ENCODE data around the gene TAOK3.
"Not testable (repeated sequence)": the region's sequence is repeated elsewhere in the genome, so short reads cannot be mapped to it uniquely, and the experiment has no call there.

Gene TAOK3

DNA sequence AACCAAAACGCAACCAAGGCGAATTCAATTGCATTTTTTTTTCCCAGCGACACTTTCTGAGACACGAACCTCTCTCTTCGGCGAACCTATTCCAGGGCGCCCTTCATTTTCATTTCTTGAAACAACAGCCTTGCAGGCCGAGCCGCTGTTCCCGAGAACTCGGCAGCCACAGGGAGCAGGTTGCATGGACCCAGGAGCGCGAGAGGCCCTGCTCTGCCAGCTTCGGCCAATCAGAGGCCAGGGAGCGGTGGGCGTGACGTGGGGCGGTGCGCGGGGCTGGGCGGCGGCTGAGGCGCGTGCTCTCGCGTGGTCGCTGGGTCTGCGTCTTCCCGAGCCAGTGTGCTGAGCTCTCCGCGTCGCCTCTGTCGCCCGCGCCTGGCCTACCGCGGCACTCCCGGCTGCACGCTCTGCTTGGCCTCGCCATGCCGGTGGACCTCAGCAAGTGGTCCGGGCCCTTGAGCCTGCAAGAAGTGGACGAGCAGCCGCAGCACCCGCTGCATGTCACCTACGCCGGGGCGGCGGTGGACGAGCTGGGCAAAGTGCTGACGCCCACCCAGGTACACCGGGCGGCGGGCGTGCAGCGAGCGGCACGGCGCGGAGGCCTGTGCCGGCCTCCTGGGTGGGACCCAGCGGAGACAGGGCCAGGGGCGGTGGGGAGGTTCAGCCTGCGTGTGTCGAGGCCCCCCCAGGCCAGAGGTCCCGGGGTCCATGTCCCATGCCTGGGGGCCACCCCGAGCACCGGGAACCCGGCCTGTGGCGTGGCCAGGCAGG, 236.7 kb downstream of the TAOK3 start, which contains the start of gene PEBP1:
TSS of gene PEBP1 (plus strand) at position 337 of the 771 bp plus-strand sequence. CDS start at position 423, 86 bp downstream.
- peak; percentile 50 for DNase-seq (ENCODE audit: low read depth)

DNA sequence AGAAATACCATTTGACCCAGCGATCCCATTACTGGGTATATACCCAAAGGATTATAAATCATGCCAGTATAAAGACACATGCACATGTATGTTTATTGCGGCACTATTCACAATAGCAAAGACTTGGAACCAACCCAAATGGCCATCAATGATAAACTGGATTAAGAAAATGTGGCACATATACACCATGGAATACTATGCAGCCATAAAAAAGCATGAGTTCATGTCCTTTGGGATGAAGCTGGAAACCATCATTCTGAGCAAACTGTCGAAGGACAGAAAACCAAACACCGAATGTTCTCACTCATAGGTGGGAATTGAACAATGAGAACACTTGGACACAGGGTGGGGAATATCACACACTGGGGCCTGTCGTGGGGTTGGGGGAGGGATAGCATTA, 243.3 kb downstream of the TAOK3 start:
- DNase-seq (ENCODE audit: low read depth), result not testable (repeated sequence)

DNA sequence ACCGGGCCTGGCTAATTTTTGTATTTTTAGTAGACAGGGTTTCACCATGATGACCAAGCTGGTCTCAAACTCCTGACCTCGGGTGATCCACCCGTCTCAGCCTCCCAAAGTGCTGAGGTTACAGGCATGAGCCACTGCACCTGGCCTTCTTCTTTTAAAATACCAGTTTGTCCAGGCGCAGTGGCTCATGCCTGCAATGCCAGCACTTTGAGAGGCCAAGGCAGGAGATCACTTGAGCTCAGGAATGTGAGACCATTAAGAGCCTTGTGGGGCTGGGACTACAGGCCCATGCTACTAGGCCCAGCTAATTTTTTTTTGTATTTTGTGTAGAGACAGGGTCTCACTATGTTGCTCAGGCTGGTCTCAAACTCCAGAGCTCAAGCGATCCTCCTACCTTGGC, 244.8 kb downstream of the TAOK3 start:
- DNase-seq (ENCODE audit: low read depth), result no peak

DNA sequence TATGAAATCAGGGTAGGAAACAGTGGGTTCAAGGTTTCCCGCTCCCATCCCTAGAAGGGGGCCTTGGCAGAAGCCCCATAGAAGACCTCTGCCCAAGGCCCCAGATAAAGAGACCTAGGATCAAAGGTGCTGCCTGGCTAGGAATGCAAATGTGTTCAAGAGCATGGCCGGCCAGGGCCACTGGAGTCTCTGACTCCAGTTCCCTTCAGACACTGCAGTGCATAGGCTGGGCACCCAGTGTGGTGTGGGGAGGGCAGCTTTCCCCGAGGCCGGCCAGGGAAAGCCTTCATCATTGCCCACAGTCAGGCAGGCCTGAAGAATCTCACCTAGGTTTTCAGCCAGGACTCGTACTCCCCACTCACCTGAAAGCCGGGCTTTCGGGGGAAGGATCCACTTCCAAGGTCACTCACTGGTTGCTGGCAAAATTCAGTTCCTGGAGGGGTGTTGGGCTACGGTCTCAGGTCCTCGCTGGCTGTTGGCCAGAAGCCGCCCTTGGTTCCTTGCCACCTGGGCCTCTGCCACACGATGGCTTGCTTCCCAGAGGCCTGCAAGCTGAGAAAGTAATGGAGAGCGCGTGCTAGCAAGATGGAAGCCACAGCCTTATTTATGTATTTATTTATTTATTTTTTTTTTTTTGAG, 246.5 kb downstream of the TAOK3 start:
- DNase-seq (ENCODE audit: low read depth), result no peak

DNA sequence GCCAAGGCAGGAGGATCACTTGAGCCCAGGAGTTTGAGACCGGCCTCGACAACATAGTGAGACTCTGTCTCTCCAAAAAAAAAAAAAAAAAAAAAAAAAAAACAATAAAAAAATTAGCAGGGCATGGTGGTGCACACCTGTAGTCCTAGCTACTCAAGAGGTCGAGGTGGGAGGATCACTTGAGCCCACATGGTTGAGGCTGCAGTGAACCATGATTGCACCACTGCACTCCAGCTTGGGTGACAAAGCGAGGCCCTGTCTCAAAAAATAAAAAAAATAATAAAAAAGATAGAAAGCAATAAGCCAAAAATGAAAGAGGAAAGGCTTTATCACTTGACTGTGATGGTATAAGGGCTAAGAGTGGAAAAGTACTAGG, 247.0 kb downstream of the TAOK3 start:
- no peak for DNase-seq (ENCODE audit: low read depth)

DNA sequence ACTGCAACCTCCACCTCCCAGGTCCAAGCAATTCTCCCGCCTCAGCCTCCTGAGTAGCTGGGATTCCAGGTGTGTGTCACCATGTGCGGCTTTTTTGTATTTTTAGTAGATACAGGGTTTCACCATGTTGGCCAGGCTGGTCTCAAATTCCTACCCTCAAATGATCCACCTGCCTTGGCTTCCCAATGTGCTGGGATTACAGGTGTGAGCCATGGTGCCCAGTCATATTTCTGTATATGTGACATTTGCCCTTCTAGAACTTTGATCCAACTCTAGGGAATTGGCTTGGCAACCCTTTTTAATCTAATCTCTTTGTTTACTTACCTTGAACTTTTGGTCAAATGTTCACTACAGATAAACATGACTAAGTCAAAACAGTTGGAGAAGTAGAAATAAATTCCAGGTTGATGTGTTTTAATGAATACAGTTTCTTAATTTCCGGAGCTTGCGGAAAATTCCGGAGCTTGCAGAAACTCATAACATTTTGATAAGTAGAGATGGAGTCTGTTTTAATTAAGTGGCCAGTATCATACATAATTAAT, 248.3 kb downstream of the TAOK3 start:
- no peak for DNase-seq (ENCODE audit: low read depth)

DNA sequence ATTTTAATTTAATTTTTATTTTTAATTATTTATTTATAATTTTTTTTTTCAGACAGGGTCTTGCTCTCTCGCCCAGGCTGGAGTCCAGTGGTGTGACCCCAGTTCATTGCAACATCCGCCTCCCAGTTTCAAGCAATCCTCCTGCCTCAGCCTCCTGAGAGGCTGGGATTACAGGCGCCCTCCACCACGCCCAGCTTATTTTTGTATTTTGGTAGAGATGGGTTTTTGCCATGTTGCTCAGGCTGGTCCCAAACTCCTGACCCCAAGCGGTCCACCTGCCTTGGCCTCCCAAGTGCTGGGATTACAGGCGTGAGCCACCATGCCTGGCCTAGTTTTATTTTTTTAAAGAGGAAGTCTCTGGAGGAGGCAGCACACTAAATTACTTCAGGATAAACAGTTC, 250.4 kb downstream of the TAOK3 start:
- no peak for DNase-seq (ENCODE audit: low read depth)

DNA sequence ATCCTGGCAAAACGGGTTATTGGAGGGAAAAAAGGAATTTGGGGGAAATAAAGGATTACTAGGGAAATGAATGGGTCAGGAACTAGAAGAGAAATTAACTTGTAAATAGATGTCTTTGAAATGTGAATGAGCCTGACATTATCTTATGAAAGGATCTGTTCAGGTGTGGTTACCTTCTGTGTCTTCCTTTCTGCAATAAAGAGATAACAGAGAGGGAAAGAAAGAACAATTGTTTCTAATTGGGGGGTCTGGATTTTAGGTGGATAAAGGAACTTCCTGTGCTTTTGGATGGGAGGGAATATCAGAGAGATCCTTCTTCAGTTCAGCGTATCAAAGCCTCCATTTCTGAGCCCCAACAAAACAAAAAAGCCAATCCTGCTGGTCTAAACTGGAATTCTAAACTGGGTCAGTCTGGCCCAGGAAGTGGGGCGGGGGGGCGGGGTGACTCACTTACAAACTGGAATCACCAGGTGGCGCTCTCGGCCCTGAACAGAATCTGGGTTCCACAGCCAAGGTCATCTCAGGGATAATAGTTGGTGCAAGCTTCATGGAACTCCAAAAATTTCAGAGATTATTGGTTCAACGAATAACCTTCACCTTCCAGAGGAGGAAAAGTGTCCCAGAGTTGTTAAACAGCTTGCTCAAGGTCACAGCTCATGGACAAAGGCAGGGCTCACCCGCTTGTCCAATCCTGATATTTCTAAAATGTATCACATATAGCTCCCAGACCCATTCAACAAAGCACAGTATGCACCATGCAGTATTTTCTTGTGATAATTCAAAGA, 251.9 kb downstream of the TAOK3 start:
- no peak for DNase-seq (ENCODE audit: low read depth)

DNA sequence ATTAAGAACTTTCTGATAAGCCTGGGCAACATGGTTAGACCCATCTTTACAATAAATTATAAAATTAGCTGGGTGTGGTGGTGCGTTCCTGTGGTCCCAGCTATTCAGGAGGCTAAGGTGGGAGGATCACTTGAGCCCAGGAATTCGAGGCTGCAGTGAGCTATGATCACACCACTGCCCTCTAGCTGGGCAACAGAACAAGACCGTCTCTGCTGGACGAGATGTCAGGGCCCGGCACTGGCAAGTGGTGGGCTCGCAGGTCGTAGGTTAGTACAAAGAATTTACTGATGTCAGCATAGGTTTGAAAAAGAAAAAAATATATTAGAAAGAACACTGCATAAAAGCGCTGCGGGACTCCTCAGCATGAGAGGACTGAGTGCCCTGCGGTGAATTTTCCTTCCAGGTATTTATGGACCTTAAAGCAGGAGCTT, 253.2 kb downstream of the TAOK3 start:
- DNase-seq (ENCODE audit: low read depth), result no peak

DNA sequence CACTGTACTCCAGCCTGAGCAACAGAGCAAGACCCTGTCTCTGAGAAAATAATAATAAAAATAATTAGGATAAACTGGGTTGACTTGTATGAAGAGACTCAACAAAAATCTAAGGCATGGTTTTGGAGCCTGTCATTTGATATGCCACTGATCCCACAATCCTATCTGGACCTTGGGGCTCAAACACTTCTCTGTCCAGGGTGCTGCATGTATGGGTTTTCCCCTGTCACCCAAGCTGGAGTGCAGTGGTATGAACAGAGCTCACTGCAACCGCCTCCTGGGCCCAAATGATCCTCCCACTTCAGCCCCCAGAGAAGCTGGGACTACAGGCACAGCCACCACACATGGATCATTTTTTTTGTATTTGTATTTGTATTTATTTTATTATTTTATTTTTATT, 263.6 kb downstream of the TAOK3 start:
- DNase-seq (ENCODE audit: low read depth), result no peak

DNA sequence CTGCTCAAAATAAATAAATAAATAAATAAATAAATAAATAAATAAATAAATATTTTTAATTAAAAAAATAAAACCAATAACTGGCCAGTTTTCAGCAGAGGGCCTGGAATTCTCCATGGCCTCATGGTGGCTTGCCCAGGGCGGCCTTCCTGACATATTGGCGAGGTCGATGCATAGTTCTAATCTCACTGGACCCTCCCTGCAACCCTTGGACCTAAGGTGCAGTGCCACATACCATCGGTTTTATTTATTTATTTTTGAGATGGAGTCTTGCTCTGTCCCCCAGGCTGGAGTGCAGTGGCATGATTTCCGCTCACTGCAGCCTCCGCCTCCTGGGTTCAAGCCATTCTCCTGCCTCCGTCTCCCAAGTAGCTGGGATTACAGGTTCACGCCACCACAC, 265.0 kb downstream of the TAOK3 start:
- no peak for DNase-seq (ENCODE audit: low read depth)

DNA sequence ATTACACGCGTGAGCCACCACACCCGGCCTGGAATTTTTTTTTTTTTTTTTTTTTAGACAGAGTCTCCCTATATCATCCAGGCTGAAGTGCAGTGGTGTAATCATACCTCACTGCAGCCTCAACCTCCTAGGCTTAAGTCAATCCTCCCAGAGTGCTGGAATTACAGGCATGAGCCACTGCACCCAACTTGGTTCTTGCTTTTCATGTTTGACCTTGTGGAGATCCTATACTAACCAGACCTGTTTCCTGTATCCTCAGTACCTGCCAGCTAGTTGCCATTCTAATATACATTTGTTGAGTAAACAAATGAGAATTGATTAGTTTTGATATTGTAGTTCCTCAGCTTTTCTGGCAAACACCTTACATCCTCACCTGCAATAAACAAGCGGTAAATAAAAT, 265.7 kb downstream of the TAOK3 start:
- no peak for DNase-seq (ENCODE audit: low read depth)

DNA sequence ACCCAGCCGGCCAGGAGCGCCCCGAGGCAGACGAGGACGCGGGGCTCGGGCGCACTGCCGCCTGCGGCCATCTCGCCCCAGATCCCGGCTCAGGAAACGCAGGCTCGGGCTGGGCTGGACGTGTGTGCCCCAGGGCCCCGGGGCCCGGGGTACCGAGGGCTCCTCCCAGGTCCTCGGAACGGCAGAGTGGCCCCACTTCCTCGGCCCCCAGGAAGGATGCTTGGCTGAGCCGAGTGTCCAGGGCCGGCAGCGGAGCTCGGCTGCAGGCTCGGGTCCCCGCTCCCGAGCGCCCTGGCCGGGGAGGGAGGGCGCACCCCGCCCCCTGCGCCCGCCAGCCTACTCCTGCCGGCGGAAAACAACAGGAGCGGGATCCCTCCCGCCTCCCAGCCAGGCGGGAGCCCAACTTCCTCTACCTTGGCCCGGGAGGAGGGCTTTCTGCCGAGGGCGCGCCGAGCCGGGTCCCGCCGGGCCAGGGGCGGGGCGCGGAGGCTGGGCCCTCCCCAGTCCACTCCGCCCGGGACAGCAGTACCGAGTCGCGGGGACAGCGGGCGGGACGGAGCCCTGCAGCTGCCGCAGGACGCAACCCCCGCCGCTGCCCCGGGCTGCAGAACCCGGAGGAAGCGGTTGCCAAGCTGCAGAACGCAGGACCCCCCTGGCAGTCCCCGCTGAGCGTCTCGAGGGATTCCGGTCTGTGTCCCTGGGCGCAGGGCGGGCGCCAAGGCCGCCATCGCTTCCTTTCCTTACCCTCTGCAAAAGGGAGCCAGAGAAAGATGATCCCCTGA, 268.9 kb downstream of the TAOK3 start, which contains the start of gene VSIG10:
TSS of gene VSIG10 (minus strand) at position 411 of the 782 bp plus-strand sequence. CDS start at position 71, 340 bp downstream.
- no peak for DNase-seq (ENCODE audit: low read depth)

DNA sequence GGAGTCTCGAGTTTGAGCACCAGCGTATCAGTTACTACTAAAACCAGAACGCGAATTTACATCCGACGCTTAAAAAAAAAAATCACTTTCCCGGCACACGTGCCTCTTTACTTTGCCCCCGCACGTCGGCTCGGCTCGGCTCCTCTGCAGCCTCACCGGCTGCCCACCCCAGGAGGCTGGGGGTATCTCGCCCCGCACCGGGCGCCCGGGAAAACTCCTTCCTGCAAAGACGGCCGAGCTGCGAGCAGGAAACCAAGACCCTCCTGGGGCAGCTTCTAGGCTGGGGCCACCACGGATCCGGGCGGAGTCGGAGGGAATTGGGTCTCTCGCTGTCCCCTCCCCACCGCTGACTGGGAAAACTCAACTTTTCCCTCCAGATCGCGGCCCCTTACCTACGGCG, 269.5 kb downstream of the TAOK3 start:
- no peak for DNase-seq (ENCODE audit: low read depth)

DNA sequence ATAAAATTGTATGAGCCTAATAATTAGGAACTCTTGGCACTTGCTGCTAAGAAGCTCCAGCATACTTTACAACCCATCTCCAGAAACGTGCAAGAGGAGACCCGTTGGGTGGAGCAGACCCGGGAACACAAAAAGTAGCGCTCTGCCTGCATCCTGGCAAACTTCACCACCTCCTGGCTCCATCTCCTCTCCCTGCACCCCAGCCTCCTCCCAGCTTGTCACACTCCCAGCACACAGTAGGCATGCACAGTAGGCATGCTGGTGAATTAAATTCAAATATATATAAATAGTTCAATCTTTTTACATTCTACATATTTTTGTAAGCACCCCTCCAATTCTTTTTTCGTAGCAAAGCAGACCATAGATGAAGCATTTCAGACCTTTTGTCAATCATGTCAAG, 270.1 kb downstream of the TAOK3 start:
- no peak for DNase-seq (ENCODE audit: low read depth)

DNA sequence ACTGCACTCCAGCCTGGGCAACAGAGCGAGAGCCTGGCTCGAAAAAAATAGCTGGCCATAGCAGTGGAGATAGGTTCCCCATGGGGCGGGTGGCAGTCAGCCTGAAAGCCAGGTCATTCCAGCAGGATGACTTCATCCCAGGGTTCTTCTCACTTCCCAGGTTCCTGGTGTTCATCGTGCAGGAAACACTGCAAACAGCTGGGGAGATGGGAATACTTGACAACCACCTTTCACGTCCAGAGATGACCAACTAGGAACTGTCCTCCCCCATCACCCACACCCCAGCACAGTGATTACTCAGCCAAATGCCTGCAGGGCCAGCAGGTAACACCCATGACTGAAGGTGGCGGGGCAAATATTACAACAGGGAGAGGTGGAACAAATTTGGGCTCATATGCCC, 270.6 kb downstream of the TAOK3 start:
- no peak for DNase-seq (ENCODE audit: low read depth)

DNA sequence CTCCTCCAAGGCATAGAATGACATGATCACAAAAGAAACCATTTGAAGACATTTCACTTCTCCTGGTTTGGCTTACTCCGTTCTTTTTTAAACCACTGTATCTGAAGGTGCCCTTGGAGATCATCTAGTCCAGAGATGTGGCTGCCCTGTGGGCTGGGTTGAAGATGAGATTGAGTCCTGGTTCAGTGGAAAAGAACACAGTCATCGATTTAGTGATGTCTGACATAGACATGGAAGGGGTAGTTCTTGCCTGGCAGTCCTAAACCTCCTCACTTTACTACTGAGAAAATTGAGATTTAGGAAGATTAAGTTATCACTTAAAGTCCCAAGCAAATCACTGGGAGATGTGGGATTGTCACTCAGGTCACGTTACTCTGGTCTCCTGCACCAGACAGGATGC, 271.7 kb downstream of the TAOK3 start:
- DNase-seq (ENCODE audit: low read depth), result no peak

Data from non-pigmented ciliary epithelial cell (primary cell).